HFF-Myc (cell line): ENCODE data around the gene TXN2.

Source experiments
- DNase-seq: peaks from one replicate; pipeline ENCODE4 v3.0.0-alpha.2; 2011; ENCODE audit warnings: low read depth; ENCODE audit errors: extremely low read depth
- H3K4me3 ChIP-seq: replicated peaks from 2 replicates; pipeline ENCODE4 v1.5.1; 2011; ENCODE audit warnings: low read depth, mild to moderate bottlenecking, control low read depth, low read length
- CTCF ChIP-seq: IDR thresholded peaks from 2 replicates; pipeline ENCODE4 v1.5.1; 2012; ENCODE audit warnings: mild to moderate bottlenecking, low read depth, low read length, control low read depth; ENCODE audit errors: missing control alignments

Gene TXN2

GRCh38 chr22:36512991-36513390 lies 31.6 kb upstream of the TXN2 start:
- no peak for TF ChIP-seq CTCF
- DNase-seq: no peak
- H3K4me3 ChIP-seq: no peak overlapping the region

- DNase-seq: no peak
- H3K4me3 ChIP-seq: no peak overlapping the region
- TF ChIP-seq CTCF: no peak
Observed at GRCh38 chr22:36512333-36512732, 30.9 kb upstream of the TXN2 start.

- peak; percentile 55 for TF ChIP-seq CTCF
- no peak for DNase-seq
- H3K4me3 ChIP-seq: no peak overlapping the region
Observed at GRCh38 chr22:36510966-36511881, 29.8 kb upstream of the TXN2 start.

GRCh38 chr22:36510384-36510783 lies 28.9 kb upstream of the TXN2 start:
- no peak for DNase-seq
- TF ChIP-seq CTCF: no peak
- no peak overlapping the region for H3K4me3 ChIP-seq

GRCh38 chr22:36507518-36508010 lies 26.1 kb upstream of the TXN2 start:
- no peak for DNase-seq
- no peak overlapping the region; the same call in 1 of the 2 replicates for H3K4me3 ChIP-seq
- TF ChIP-seq CTCF: no peak

- TF ChIP-seq CTCF: no peak
- peak within 1 kb of the TSS; percentile 46 for H3K4me3 ChIP-seq
- no peak for DNase-seq
Observed at GRCh38 chr22:36506637-36507517, 25.4 kb upstream of the TXN2 start, which contains the start of gene FOXRED2. TSS of gene FOXRED2 (minus strand) at chr22:36507040. CDS start at chr22:36506422, 618 bp downstream.
